VCaP (cell line): ENCODE results near the gene PLEKHA6.

Experiments used
- H3K27ac ChIP-seq: fragments of 450-650 bp; 2 replicates; pipeline ENCODE4 v1.5.1; 2017
- TF ChIP-seq, protein P1 (sequence below): fragments of 450-650 bp; conservative IDR thresholded peaks from 2 replicates; pipeline ENCODE4 v1.5.1; 2017; ENCODE audit warnings: mild to moderate bottlenecking, moderate library complexity

Gene PLEKHA6

DNA sequence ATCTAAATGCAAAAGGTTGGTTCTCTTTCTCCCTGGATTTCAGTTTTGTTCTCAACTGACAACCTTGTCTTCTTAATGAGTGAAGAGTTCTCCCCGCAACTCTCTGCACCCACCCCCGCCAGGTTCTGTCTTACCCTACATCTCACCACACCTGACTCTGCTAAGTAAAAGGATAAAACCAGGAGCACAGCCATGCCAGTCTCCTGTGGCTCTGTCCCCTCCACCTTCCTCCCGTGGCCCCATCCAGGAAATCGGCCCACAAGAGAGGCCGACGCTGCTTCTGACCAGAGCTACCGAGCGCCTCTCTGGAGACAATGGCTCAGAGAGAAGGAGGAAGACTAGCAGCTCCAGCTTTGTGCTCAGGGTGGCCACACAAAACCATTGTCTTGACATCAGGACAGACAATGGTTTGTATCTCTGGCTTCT lies 72.2 kb downstream of the PLEKHA6 start:
- TF ChIP-seq, protein P1, sequence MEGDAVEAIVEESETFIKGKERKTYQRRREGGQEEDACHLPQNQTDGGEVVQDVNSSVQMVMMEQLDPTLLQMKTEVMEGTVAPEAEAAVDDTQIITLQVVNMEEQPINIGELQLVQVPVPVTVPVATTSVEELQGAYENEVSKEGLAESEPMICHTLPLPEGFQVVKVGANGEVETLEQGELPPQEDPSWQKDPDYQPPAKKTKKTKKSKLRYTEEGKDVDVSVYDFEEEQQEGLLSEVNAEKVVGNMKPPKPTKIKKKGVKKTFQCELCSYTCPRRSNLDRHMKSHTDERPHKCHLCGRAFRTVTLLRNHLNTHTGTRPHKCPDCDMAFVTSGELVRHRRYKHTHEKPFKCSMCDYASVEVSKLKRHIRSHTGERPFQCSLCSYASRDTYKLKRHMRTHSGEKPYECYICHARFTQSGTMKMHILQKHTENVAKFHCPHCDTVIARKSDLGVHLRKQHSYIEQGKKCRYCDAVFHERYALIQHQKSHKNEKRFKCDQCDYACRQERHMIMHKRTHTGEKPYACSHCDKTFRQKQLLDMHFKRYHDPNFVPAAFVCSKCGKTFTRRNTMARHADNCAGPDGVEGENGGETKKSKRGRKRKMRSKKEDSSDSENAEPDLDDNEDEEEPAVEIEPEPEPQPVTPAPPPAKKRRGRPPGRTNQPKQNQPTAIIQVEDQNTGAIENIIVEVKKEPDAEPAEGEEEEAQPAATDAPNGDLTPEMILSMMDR: no peak
- peak overlapping the region; percentile 90 for H3K27ac ChIP-seq

GRCh38 chr1:204286831-204287421 lies 72.8 kb downstream of the PLEKHA6 start:
- TF ChIP-seq, protein P1: 0 out of 2 replicates have a peak, but pooled peaks have one; percentile 11
- H3K27ac ChIP-seq: peak overlapping the region; percentile 90

- peak overlapping the region; percentile 90 for H3K27ac ChIP-seq
- TF ChIP-seq, protein P1: no peak
Measured at GRCh38 chr1:204286315-204286714, 73.4 kb downstream of the PLEKHA6 start.

DNA sequence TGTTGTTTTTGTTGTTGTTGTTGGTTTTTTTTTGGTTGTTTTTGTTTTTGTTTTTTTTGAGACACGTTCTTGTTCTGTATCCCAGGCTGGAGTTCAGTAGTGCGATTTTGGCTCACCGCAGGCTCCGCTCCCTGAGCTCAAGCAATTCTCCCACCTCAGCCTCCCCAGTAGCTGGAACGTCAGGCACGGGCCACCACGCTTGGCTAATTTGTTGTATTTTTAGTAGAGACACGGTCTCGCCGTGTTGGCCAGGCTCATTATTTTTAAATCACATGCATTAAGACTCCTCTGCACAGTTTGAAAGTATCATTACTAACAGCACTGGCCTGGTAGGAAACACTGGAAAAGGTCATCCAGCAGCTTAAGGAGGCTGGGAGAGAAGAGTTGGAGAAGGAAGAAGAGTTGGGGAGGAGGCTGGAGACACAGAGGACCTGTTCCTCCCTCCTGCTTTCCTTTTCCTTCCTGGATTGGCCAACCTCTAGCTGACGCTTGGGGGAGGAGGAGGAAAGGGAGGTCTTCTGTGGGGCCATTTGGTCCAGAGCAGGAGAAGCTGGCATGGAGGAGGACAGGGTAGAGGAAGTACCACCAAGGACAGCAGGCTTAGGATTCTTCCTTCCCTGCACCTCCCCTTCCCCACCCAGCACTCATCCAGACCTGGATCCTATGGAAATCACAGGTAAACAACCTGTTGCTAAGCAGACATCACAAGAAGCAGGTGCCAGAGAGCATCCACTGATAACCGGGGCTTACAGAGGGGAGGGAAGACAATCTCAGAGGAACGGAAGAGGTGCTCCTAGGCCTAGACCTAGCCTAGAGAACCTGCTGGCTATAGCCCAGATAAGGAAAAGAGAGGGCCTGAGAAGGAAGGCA lies 74.1 kb downstream of the PLEKHA6 start:
- peak overlapping the region; percentile 90 for H3K27ac ChIP-seq
- TF ChIP-seq, protein P1: no peak

DNA sequence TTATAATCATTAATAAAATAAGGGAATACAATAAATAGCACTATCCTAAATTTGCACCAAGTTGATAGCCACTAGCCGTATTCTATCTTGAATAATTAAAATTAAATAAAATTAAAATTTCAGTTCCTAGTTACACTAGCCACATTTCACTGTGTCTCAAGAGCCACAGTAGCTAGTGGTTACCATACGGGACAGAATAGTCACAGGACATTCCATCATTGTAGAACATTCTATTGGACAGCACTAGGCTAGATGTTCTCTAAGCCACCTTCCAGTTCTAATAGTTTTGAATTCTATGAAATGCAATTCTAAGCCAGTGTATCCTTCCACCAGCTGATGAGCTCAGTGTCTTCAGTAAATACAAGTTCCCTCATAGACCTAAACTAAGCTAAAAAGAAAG lies 74.8 kb downstream of the PLEKHA6 start:
- H3K27ac ChIP-seq: peak overlapping the region; percentile 90; the same call in 1 of the 2 replicates
- TF ChIP-seq, protein P1: no peak

DNA sequence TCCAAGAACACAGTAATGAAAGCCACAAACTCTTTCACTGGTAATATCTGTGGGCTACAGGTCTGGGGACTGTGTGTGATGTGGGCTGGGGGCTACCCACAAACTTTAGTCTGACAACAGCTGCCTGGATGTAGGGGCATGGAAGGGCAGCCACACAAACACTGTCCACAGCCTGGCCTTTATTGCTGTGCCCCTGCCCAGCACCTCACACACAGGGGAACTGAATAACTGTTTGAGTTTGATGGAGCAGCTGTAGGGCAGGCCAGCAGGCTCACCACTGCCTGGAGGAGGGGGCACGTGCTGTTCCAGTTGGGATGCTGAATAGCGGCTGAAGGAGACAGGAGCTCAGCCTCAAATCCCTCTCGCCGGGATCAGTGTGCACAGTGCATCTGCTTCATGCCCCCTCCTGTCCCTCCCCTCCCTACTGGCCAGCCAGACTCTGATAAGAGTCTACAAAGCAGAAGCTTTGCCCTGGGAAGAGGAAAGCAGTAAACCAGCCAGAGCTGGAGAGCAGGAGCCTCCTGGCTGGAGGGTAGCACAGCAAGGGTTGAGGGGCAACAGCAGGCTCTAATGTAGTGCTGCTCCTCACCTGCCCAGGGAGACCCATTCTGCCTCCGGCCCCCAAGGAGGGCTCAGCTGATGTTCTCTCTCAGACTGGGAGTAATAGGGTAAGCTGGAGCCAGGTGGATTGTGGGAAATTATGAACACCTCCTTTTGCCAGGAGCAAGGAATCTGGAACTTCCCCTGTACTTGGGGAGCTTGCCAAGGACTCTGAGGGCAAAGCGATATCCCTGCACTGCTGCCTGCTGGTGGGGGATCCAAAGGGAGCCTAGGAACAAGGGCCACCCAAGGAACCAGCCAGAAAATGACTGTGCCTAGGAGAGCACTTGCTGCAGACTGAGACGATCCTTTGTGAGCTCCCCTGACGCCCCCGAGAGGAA lies 75.7 kb downstream of the PLEKHA6 start:
- TF ChIP-seq, protein P1: no peak
- H3K27ac ChIP-seq: no peak overlapping the region; the same call in 1 of the 2 replicates
